HUES6 (cell line): ENCODE results near the gene KIF1A.

Experiments
- H3K27ac ChIP-seq: 2 replicates; pipeline ENCODE4 v1.7.0; 2013; ENCODE audit warnings: low read depth, mild to moderate bottlenecking, low read length, inconsistent platforms
- H3K27me3 ChIP-seq: 2 replicates; pipeline ENCODE4 v1.6.1; 2013; ENCODE audit warnings: low read length; ENCODE audit not compliant: control insufficient read depth, insufficient read depth
- H3K36me3 ChIP-seq: 2 replicates; pipeline ENCODE4 v1.6.1; 2013; ENCODE audit warnings: low read length; ENCODE audit not compliant: control insufficient read depth, insufficient read depth
- H3K4me1 ChIP-seq: 2 replicates; pipeline ENCODE4 v1.6.1; 2013; ENCODE audit warnings: low read length; ENCODE audit not compliant: control insufficient read depth, insufficient read depth
- H3K4me3 ChIP-seq: 2 replicates; pipeline ENCODE4 v1.5.1; 2013; ENCODE audit warnings: low read depth, low read length
- H3K9ac ChIP-seq: one replicate; pipeline ENCODE4 v1.6.1; 2013; ENCODE audit warnings: mild to moderate bottlenecking, low read length
- H3K9me3 ChIP-seq: 2 replicates; pipeline ENCODE4 v1.6.1; 2013; ENCODE audit warnings: low read depth, low read length; ENCODE audit not compliant: control insufficient read depth, insufficient read depth

Gene KIF1A

GRCh38 chr2:240832205-240832727 lies 12.2 kb upstream of the KIF1A start:
- Histone ChIP-seq H3K9me3 (no peaks in the 10 kb centered on the region), H3K27ac (no peak overlapping the region), H3K27me3 (peaks cover 72% of the 10 kb centered on the region), H3K4me1 (no peaks in the 10 kb centered on the region), H3K4me3 (peak overlapping the region; percentile 57), H3K9ac (no peak overlapping the region), H3K36me3 (no peaks in the 10 kb centered on the region)

- H3K36me3 ChIP-seq, result no peaks in the 10 kb centered on the region
- no peak overlapping the region for H3K9ac ChIP-seq
- no peaks in the 10 kb centered on the region for H3K4me1 ChIP-seq
- no peak overlapping the region for H3K27ac ChIP-seq
- peak overlapping the region; percentile 57 for H3K4me3 ChIP-seq
- no peaks in the 10 kb centered on the region for H3K9me3 ChIP-seq
- H3K27me3 ChIP-seq, result peaks cover 78% of the 10 kb centered on the region
Observed at GRCh38 chr2:240831594-240832204, 11.7 kb upstream of the KIF1A start.

GRCh38 chr2:240825476-240825875 lies 5.5 kb upstream of the KIF1A start:
- Histone ChIP-seq H3K9me3 (0 out of 2 replicates have a peak, but pooled peaks cover 3% of the 10 kb centered on the region), H3K27me3 (peaks cover 98% of the 10 kb centered on the region), H3K36me3 (no peaks in the 10 kb centered on the region), H3K4me1 (no peaks in the 10 kb centered on the region; the same call in 1 of the 2 replicates), H3K9ac (no peak overlapping the region), H3K27ac (no peak overlapping the region), H3K4me3 (no peak overlapping the region)

- Histone ChIP-seq H3K4me1 (peaks cover under 1% of the 10 kb centered on the region), H3K4me3 (no peak overlapping the region), H3K36me3 (no peaks in the 10 kb centered on the region), H3K27ac (no peak overlapping the region), H3K9ac (no peak overlapping the region), H3K9me3 (0 out of 2 replicates have a peak, but pooled peaks cover 3% of the 10 kb centered on the region), H3K27me3 (peaks cover 86% of the 10 kb centered on the region)
Observed at GRCh38 chr2:240823449-240824336, 3.7 kb upstream of the KIF1A start.

GRCh38 chr2:240822280-240822847 lies 2.3 kb upstream of the KIF1A start:
- no peak overlapping the region for H3K27ac ChIP-seq
- H3K9me3 ChIP-seq, result 0 out of 2 replicates have a peak, but pooled peaks cover 3% of the 10 kb centered on the region
- H3K27me3 ChIP-seq, result peaks cover 86% of the 10 kb centered on the region
- H3K4me1 ChIP-seq, result peaks cover 7% of the 10 kb centered on the region
- no peak overlapping the region for H3K9ac ChIP-seq
- H3K36me3 ChIP-seq, result no peaks in the 10 kb centered on the region
- H3K4me3 ChIP-seq, result no peak overlapping the region

GRCh38 chr2:240821429-240821778 lies 1.4 kb upstream of the KIF1A start:
- Histone ChIP-seq H3K4me1 (peaks cover 7% of the 10 kb centered on the region), H3K27me3 (peaks cover 80% of the 10 kb centered on the region), H3K9me3 (0 out of 2 replicates have a peak, but pooled peaks cover 3% of the 10 kb centered on the region), H3K36me3 (peaks cover 3% of the 10 kb centered on the region; the same call in 1 of the 2 replicates), H3K27ac (no peak overlapping the region), H3K4me3 (peak overlapping the region; percentile 80), H3K9ac (peak overlapping the region; percentile 78)

GRCh38 chr2:240820607-240821428 lies 799 bp upstream of the KIF1A start:
- peak overlapping the region; percentile 78 for H3K9ac ChIP-seq
- H3K27ac ChIP-seq, result 0 out of 2 replicates have a peak overlapping the region, but pooled peaks have one; percentile 46
- 0 out of 2 replicates have a peak, but pooled peaks cover 3% of the 10 kb centered on the region for H3K9me3 ChIP-seq
- H3K4me1 ChIP-seq, result peaks cover 7% of the 10 kb centered on the region
- H3K27me3 ChIP-seq, result peaks cover 74% of the 10 kb centered on the region
- peak overlapping the region; percentile 80 for H3K4me3 ChIP-seq
- peaks cover 8% of the 10 kb centered on the region for H3K36me3 ChIP-seq

GRCh38 chr2:240819126-240819857 lies 727 bp downstream of the KIF1A start:
- Histone ChIP-seq H3K27me3 (peaks cover 59% of the 10 kb centered on the region), H3K36me3 (peaks cover 8% of the 10 kb centered on the region), H3K4me1 (peaks cover 7% of the 10 kb centered on the region), H3K27ac (peak overlapping the region; percentile 79; the same call in 1 of the 2 replicates), H3K9me3 (0 out of 2 replicates have a peak, but pooled peaks cover 3% of the 10 kb centered on the region), H3K9ac (peak overlapping the region; percentile 84), H3K4me3 (peak overlapping the region; percentile 80)

GRCh38 chr2:240818293-240819125 lies 1.5 kb downstream of the KIF1A start:
- Histone ChIP-seq H3K4me3 (peak overlapping the region; percentile 80), H3K9me3 (0 out of 2 replicates have a peak, but pooled peaks cover 3% of the 10 kb centered on the region), H3K4me1 (peaks cover 7% of the 10 kb centered on the region), H3K36me3 (peaks cover 10% of the 10 kb centered on the region), H3K27ac (peak overlapping the region; percentile 4; the same call in 1 of the 2 replicates), H3K27me3 (peaks cover 52% of the 10 kb centered on the region), H3K9ac (peak overlapping the region; percentile 84)
